KOPT-K1 (cell line): ENCODE data around the gene TRIM61.
"Not testable (repeated sequence)": the region's sequence is repeated elsewhere in the genome, so short reads cannot be mapped to it uniquely, and the experiment has no call there.

Experiments
- H3K27ac ChIP-seq: fragments of 200-600 bp; sonication (generic); 2 replicates; pipeline ENCODE4 v1.5.1; 2016; ENCODE audit warnings: antibody characterized with exemption, mild to moderate bottlenecking, low read depth, low read length; ENCODE audit not compliant: poor library complexity, severe bottlenecking
- H3K36me3 ChIP-seq: fragments of 200-600 bp; sonication (generic); 2 replicates; pipeline ENCODE4 v1.5.1; 2017; ENCODE audit warnings: antibody characterized with exemption, mild to moderate bottlenecking, low read length, moderate library complexity; ENCODE audit not compliant: insufficient read depth
- H3K9me3 ChIP-seq: fragments of 200-600 bp; sonication (generic); 2 replicates; pipeline ENCODE4 v1.5.1; 2017; ENCODE audit warnings: antibody characterized with exemption, low read length, mild to moderate bottlenecking; ENCODE audit not compliant: insufficient read depth, poor library complexity, severe bottlenecking

Gene TRIM61

DNA sequence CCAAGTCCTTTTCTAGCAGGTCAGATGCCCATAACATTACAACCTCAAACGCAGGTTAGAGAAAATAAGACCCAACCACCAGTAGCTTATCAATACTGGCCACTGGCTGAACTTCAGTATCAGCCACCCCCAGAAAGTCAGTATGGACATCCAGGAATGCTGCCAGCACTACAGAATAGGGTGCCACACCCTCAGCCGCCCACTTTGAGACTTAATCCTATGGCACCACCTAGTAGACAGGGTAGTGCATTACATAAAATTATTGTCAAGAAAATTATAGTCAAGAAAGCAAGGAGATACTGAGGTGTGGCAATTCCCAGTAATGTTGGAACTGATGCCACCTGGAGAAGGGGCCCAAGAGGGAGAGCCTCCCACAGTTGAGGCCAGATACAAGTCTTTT lies 19.9 kb upstream of the TRIM61 start:
- H3K27ac ChIP-seq = no peak overlapping the region
- H3K36me3 ChIP-seq = no peaks in the 10 kb centered on the region
- no peaks in the 10 kb centered on the region for H3K9me3 ChIP-seq

DNA sequence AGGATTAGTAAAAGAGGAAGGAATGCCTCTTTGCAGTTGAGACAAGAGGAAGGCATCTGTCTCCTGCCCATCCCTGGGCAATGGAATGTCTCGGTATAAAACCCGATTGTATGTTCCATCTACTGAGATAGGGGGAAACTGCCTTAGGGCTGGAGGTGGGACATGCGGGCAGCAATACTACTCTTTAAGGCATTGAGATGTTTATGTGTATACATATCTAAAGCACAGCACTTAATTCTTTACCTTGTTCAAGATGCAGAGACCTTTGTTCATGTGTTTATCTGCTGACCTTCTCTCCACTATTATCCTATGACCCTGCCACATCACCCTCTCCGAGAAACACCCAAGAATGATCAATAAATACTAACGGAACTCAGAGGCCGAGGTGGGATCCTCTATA lies 18.7 kb upstream of the TRIM61 start:
- H3K36me3 ChIP-seq, H3K9me3 ChIP-seq, H3K27ac ChIP-seq: not testable (repeated sequence)

DNA sequence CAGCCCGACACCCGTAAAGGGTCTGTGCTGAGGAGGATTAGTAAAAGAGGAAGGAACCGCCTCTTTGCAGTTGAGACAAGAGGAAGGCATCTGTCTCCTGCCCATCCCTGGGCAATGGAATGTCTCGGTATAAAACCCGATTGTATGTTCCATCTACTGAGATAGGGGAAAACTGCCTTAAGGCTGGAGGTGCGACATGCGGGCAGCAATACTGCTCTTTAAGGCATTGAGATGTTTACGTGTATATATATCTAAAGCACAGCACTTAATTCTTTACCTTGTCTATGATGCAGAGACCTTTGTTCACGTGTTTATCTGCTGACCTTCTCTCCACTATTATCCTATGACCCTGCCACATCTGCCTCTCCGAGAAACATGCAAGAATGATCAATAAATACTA lies 13.3 kb upstream of the TRIM61 start:
- H3K36me3 ChIP-seq, H3K9me3 ChIP-seq, H3K27ac ChIP-seq: not testable (repeated sequence)

DNA sequence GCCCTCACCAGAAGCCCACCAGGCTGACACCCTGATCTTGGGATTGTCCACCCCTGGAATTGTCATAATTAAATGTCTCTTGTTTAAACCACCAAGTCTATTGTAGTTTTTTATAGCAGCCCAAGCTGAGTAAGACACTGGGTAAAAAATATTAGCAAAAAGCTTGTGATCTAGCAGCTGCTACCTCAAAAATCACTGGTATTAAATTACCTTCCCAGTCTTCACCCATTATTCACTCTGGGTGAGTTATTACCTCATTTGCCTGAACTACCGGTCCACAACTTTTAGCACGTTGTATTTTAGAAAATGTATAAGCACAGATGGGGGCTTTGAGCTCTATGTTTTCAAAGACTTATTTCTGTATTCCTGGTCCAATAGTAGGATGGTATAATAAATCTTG lies 12.0 kb upstream of the TRIM61 start:
- Histone ChIP-seq H3K9me3 (no peaks in the 10 kb centered on the region), H3K27ac (no peak overlapping the region), H3K36me3 (no peaks in the 10 kb centered on the region)

DNA sequence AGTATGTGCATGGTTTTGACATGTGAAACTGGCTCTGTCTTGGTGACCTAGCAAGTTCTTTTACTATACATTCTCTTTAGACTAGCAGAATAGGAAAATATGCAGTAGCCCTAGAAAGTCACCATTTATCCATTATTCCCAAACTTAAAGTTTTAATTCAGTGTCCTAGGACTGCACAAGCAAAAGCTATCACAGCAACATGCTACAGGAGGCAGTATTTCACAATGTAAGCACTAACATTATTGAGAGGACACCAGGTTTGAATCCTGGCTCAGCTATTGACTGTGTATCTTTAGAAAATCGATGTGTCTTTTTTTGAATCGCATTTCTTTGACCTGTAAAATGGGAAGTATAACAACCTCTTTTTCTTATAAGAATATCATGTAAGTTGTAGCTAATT lies 5.5 kb downstream of the TRIM61 start:
- not testable (repeated sequence) for H3K36me3 ChIP-seq, H3K27ac ChIP-seq, H3K9me3 ChIP-seq

DNA sequence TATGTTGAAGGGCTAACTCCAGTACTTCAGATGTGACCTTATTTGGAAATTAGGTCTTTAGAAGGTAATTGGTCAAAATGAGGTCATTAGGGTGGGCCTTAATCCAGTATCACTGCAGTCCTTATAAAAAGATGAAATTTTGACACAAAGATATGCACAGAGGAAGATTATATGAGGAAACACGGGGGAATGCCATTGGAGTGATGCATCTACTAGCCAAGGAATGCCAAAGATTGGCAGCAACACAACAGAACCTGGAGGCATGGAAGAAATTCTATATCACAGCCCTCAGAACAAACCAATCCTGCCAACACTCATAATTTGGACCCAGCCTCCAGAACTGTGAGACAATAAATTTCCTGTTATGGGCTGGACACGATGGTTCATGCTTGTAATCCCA lies 17.6 kb downstream of the TRIM61 start:
- Histone ChIP-seq H3K36me3 (no peaks in the 10 kb centered on the region), H3K27ac (no peak overlapping the region), H3K9me3 (no peaks in the 10 kb centered on the region)

DNA sequence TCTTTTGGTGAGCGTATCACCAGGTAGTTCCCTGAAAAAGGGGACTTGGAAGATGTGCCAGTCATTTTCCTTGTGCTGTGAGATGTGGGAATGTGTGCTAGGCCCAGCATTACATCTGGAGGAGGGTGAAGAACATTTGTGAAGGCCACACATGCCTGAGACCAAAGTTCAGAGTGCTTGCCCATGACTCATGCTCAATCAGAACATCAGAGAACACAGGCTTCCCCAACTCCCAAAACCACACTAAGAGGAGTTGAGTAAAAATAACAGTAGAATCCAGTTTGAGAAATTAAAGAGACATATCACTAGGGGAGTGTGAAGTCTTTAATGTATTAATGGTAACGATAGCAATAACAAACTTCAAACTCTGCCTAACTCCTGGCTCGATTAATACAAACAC lies 18.0 kb downstream of the TRIM61 start:
- H3K27ac ChIP-seq, H3K9me3 ChIP-seq, H3K36me3 ChIP-seq: not testable (repeated sequence)

DNA sequence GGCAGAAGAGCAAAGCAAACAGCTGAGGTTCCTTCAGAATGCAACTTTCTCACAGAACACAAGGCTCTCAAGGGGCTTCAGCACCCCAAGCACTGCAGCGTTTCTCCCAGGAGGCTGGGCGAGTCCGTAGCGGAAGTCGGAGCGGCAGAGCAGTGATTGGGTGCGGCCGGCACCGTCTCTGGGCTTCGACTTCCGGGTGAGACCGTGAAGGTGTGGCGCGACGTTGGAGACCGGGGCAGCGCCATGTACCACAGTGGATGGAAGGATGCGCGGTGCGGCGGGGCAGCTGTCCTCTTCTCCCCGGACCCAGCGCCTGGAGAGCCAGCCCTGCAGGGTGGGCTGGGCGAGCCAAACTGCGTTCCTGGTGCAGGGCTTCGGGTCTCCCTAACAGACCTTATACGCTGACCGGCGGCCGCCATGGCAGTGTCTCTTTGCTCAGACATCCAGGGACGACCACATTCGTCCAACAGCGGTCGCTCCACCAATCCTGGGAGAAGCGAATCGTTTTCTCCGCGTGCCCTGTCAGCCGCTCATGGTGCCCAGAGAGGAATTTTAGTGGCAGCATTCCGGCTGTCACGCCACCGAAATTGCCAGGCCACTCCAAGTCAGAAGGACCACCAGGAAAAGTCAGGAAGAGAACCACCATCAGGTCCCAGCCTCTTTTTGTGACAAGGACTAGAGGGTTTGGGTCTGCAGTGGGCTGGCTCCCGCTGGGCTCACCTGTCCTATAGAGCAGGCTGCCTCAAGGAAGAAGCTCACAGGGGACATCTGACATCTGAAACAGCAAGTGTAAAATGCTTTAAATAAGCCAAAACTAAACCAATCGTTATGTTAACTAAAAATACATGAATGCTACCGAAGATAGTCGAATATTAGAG lies 20.5 kb downstream of the TRIM61 start:
- Histone ChIP-seq H3K27ac (no peak overlapping the region), H3K36me3 (no peaks in the 10 kb centered on the region), H3K9me3 (no peaks in the 10 kb centered on the region)

DNA sequence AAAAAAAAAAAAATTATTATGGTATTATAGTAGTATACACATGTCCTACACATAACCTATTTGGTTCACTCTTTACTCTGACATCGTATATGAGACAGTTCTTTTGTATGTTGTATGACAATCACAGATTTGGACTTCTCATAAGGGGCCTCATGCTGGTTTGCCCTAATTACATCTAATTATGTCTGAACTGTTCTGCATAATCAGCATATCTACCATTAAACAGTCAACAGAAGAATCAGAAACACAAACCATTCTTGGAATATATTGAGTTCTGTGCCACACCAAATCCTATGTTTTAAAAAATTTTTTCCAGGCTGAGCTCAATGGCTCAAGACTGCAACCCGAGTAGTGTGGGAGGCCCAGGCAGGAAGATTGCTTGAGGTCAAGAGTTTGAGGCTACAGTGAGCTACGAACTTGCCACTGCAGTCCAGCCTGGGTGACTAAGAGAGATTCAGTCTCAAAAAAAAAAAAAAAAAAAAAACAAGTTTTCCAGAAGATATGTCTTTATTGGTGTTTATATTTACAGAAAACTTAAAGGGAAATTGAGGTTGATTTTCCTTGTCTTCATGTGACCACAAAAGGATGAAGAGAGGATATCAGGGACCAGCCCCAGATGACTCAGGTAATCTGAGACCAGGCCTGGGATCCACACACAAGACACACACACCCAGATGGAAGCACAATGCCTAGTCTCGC lies 22.2 kb downstream of the TRIM61 start:
- no peaks in the 10 kb centered on the region for H3K9me3 ChIP-seq

DNA sequence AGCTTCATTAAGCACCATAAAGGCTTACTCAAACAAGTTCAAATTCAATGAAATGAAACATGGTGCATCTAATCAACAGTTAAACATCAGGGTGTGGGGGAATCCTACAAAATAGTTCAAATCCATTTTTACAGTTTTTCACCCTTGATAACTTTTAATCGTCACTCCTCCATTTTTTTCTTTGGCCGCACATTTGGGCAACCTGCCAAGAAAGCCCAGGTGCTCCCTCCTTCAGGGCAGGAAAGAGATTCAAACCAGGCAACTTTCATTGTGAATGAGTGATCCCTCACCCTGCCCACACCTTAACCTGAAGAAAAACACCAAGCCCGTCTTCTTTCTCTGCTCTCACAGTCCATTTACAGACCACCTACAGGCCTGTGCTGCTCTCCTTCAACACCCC lies 24.9 kb downstream of the TRIM61 start:
- Histone ChIP-seq H3K36me3 (no peaks in the 10 kb centered on the region), H3K9me3 (no peaks in the 10 kb centered on the region), H3K27ac (no peak overlapping the region)

More for the DNA sequence above, 22.2 kb downstream of the TRIM61 start:
- Histone ChIP-seq H3K36me3 (no peaks in the 10 kb centered on the region), H3K27ac (no peak overlapping the region)

DNA sequence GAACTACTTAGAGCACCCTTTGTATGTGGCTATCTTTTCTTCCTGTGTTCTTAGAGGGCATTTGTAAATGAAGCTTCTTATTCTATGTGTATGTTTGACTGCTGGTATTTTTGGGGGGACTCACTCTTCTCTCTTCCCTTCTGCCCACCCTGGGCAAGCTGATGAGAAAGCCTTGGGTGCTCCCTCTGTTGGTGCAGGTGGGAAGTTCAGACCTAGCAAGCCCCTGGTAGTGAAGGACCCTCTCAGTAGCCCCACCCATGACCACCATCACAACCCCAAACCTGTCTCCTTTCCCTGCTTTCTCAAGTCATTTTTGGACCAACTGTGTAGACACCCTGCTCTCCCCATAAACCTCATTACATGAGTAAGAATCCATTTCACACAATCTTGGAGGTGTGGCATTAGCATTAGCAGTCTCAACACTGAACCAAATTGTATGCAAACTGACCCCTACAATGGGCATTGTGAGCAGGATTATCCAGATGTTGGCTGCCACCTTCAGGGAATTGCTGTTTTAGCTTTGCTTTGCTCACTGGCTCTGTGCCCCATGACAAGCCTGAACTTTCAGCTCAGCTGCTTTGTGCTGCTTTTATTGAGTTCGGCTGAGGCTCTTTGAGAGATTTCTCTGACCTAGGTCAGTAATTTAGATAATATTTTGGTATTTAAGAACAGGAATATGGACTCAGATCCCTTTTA lies 27.9 kb downstream of the TRIM61 start:
- no peak overlapping the region for H3K27ac ChIP-seq
- no peaks in the 10 kb centered on the region for H3K9me3 ChIP-seq
- no peaks in the 10 kb centered on the region for H3K36me3 ChIP-seq

DNA sequence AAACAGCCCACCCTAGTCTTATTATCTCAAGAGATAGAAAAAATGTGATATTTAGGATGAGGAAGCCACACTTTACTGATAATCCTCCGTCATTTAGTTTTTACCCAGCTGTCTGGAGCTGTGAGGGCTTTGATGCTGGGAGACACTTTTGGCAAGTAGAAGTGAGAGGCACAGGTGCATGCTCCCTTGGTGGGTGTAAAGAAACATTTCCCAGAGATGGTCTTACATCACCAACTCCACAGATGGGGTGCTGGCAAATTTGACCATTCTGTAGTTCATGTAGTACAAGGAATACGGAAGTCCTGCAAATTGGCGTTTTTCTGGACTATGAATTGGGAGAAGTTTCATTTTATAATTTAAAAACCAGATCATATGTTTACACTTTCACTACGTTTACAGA lies 28.5 kb downstream of the TRIM61 start:
- H3K9me3 ChIP-seq = no peaks in the 10 kb centered on the region
- H3K36me3 ChIP-seq = no peaks in the 10 kb centered on the region
- H3K27ac ChIP-seq = no peak overlapping the region

DNA sequence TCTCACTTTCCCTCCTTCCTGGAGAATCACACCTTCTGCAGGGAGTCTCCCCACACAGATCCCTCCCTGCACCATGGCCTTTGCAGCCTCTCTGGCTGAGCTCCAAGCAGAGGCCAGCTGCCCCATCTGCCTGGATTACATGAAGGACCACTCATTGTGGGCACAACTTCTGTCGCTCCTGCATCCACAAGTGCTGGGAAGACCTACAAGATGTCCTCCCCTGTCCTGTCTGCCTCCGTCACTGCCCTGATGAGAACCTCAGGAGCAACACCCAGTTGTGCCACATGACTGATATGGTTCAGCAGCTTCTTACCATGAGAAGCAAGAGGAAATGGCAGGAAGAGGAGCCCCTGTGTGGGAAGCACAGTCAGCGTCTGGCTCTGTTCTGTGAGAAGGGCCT lies 29.5 kb downstream of the TRIM61 start:
- not testable (repeated sequence) for H3K9me3 ChIP-seq, H3K27ac ChIP-seq, H3K36me3 ChIP-seq

DNA sequence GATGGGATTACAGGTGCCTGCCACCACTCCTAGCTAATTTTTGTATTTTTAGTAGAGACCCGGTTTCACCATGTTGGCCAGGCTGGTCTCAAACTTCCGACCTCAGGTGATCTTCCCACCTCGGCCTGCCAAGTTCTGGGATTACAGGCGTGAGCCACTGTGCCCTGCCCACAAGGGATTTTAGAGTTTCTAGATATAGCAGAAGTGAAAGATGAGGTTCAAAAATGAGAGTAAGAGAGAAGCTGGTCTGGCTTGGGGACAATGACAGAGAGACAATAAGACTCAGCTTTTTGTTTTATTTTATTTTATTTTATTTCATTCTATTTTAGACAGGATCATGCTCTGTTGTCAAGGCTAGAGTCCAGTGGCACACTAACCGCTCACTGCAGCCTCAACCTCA lies 30.6 kb downstream of the TRIM61 start:
- Histone ChIP-seq H3K36me3 (no peaks in the 10 kb centered on the region), H3K9me3 (no peaks in the 10 kb centered on the region), H3K27ac (no peak overlapping the region)

DNA sequence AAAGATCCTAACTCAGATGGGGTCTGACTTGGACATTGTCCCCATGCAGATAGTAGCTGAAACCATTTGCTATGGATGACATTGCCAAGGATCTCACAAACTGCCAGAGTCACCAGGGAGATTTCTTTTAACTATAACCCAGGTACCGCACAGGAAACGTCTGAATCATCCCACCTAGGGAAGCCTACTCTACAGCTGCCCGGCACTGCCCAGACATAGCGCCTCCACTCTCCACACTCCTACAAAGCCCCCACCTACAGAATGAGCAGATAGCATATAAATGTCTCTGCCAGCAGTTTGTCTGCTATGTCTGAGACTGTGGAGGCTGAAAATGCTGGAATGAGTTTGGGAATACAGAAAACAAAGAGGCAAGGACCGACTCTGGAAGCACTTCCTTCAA lies 32.3 kb downstream of the TRIM61 start:
- no peak overlapping the region for H3K27ac ChIP-seq
- H3K36me3 ChIP-seq = no peaks in the 10 kb centered on the region
- H3K9me3 ChIP-seq = no peaks in the 10 kb centered on the region
